AML-193 (cell line): ENCODE results near the gene SRD5A1.
A peak's percentile ranks its signal among the peaks of the same experiment; 100 is the strongest.

Source experiments
- DNase-seq, 2 experiments: peaks; one replicate each; lab custom pipeline; 2025; lab: John Stamatoyannopoulos, UW

SRD5A1 gene, protein sequence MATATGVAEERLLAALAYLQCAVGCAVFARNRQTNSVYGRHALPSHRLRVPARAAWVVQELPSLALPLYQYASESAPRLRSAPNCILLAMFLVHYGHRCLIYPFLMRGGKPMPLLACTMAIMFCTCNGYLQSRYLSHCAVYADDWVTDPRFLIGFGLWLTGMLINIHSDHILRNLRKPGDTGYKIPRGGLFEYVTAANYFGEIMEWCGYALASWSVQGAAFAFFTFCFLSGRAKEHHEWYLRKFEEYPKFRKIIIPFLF

DNA sequence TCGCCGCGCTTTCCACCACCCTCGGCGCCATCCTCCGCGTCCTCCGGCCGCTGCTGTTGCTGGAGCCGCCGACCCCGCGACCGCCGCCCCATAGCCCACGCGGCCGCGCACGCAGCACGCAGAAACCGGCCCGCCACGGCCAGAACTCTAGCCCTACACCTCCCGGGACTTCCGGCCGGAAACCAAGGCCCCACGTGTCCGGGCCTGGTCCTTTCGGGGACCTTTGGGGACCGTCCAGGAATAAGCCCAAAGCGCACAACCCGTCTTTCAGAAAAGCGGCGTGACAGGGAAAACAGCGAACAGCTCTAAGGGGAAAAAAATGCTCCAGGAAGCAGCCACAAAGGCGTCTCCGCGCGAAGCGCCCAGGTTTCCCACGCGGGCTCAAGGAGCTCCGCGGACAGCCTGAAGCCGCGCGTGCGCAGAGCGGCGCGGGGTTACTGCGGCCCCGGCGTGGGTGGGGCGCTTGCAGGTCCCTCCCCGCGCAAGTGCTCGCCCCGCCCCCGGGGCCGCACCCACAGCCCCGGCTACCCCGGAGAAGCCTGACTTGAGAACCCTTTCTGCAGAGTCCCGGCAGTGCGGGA is at the start of gene SRD5A1, which contains the start of gene NSUN2:
TSS of gene SRD5A1 (plus strand) at position 553 of the 581 bp plus-strand sequence. CDS start 137 bp downstream, outside the sequence.
TSS of gene NSUN2 (minus strand) at position 157 of the 581 bp plus-strand sequence. CDS start at position 92, 65 bp downstream.
- DNase-seq = peak; percentile 63 to 80

DNA sequence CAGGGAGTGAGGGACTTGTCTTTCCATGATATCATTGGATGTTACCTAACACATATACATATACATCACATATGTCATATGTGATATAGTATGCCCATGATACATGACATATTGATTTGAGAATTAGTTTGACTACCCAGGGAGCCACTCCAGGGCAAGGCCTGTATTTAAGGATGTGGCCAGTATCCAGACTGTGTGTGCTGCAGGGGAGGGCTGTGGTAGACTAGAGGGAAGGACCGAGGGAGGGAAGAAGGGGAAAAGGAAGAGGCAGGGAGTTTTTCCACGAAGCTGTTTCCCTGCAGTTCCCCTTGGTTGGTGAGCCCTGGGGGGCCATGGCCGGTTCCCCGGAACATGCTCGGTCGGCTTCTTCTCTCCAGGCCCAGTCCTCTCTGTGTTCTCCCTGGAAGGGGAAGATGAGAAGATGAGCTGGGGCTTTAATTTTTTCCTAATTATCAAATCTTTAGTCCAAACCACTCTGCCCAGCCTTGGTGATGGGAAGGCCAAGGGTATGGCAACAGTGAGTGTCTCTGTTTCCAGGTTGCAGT is 49.1 kb upstream of the SRD5A1 start:
- DNase-seq = no peak

GRCh38 chr5:6584727-6585126 is 48.5 kb upstream of the SRD5A1 start:
- no peak for DNase-seq

GRCh38 chr5:6585168-6585567 is 48.1 kb upstream of the SRD5A1 start:
- no peak for DNase-seq

GRCh38 chr5:6585939-6586646 is 47.1 kb upstream of the SRD5A1 start:
- DNase-seq = no peak

DNA sequence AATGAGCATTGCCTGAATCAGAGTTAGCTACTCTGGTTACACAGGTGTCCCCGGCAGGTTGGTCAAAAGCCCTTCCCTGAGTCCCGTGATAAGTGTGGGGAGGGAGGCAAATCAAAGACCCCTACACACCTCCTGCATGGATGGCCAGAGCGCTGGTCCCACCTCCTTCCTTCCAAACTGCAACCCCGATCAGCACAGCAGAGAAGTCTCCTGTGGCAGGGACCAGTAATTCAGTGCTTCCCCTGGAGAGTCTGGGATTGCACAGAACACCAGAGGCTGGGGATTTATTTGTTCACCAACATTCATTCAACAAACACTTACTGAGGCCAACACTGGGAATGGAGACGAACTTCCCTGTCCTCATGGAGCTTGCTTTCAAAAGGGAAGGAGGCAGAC is 46.6 kb upstream of the SRD5A1 start:
- no peak for DNase-seq

DNA sequence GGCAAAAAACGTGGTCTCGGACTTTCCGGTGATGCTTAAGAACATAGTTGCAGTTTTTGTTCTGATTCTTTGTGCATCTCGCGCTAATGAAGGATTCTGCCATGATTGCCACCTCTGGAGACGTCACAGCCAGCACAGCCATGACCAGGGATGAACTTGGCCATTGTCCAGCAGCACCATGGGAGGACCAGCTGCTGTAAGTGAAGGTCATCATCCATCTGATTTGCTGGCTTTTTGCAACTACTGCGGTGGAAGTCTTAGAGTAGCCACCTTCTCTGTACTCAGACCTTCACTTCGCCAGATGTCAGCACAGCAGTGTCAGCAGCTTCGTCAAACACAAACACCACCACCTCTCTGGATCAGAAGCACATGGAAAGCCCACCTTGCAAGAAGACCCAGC is 46.1 kb upstream of the SRD5A1 start:
- no peak for DNase-seq

- no peak for DNase-seq
Observed at GRCh38 chr5:6590581-6590980, 42.7 kb upstream of the SRD5A1 start.

GRCh38 chr5:6591671-6592288 is 41.5 kb upstream of the SRD5A1 start:
- DNase-seq = no peak

DNA sequence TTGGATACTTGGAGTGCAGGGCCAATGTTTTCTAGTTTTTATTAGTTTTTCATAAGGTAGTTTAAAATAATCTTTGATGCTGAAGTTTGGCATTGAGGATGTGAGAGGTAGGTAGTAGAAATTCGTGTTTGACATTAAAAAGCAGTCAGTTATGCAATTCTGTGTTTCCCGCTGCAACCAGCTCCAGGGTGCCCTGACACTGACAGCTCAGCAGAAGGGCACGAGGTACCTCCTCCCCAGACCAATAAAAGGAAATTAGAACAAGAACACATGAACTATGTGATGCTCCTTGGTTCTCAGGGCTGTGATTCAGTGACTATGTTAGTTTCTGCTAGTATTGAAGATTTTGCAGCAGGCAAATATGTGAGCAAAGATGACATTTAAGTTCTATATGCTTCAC is 40.6 kb upstream of the SRD5A1 start:
- DNase-seq = no peak

DNA sequence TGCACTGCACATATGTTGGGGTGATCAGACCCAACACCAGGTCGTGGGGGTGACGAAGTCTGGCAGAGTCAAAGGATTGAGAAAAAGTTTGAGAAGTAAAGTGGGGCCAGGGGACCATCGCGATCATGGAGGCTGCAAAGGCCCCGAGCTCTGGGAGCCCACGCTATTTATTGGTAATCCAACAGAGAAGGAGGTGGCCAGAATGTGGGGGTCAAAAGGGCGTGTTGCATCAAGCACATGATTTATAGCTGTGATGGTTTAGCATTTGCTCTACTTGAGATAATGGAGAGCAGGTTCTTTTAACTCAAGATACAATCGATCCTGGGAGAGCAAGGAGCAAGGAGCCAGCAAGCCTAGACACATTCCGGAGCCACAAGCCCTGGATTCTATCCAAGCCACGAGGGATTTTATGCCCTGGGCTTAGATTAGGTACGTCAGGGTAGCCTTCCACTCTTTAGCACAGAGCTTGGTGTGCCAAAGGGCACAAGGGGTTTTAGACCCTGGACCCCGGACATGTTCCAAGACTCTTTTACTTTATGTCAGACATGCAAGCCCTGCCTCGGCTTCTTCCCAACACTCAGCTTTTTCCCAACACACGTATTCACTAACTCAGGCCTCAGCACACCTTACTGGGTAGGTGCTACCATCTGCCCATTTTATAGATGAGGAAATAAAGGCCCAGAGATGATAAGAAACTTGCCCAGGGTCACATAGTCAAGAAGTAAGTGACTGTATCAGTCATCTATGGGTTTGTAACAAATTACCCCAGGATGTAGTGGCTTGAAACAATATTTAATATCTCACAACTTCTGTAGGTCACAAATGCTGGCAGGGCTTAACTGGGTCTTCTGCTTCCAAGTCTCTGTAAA is 39.9 kb upstream of the SRD5A1 start:
- no peak for DNase-seq

DNA sequence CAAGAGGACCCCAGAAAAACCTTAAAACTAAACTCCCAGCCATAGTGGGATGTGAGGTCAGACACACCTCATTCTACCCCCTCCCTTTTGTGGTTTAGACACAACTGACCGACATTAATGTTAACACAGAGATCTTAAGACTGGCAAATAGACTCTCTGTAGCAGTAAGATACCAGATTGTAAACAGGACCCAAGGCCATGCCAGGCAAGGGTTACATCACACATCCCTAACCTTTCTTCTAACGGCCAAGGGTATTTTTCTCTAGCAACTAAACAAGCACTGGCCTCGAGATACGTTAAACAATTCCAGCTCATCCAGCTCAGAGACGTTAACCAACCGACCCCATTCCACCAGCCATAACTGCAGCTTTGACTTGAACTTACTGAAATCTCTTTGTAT is 39.2 kb upstream of the SRD5A1 start:
- DNase-seq = no peak

DNA sequence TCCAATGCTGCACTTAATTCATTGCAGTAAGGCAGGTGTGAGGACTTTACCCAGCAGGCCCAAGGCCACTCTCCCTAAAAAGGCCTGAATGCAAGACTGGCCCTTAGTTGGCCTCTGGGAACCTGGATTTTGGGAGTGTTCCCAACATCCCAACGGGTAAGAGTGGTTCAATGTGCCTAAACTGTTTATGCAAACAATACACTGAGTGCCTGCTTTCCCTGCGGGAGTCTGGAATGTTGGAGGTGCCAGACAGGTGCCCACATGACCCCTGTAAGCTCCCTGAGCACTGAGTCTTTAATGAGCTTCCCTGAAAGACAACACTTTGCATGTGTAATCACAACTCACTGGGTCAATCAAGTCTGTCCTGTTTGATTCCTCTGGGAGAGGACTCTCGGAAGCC is 37.8 kb upstream of the SRD5A1 start:
- DNase-seq = no peak

DNA sequence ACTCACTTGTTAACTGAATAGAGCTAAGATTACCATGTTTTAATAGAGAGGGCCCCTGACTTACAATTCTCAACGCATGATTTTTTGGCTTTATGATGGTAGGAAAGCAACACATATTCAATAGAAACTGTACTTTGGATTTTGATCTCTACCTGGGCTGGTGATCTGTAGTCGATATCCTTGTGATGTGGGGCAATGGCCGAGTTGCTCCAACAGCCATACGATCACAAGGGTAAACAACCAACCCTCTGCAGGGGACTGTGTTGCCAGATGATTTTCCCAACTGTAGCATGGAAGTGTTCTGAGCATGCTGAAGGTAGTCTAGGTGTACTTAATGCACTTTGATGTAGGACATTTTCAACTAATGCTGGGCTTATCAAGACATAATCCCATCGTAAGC is 36.9 kb upstream of the SRD5A1 start:
- no peak for DNase-seq

DNA sequence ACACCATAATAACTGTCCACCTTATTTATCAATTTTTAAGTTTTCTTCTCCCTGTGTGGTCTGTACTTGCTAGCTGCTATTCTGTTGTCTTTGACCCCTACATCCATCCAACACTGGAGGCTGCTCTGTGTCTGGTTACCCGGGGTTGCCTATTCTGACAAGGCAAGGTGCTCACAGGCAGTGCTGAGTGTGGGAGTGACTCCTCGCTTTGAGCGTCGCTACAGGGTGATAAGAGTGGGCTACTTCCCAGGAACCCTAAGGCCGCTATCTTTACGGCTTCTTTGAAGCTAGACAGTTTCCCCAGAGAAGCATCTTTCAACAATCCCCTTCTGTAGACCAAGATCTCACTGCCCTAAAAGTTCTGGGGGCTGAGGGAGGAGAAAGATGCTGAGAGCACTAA is 35.7 kb upstream of the SRD5A1 start:
- DNase-seq = no peak

GRCh38 chr5:6598351-6598900 is 34.8 kb upstream of the SRD5A1 start:
- no peak for DNase-seq

GRCh38 chr5:6599739-6600138 is 33.5 kb upstream of the SRD5A1 start:
- DNase-seq = no peak

- no peak for DNase-seq
Observed at GRCh38 chr5:6601271-6601670, 32.0 kb upstream of the SRD5A1 start.

GRCh38 chr5:6601816-6602215 is 31.4 kb upstream of the SRD5A1 start:
- no peak for DNase-seq

DNA sequence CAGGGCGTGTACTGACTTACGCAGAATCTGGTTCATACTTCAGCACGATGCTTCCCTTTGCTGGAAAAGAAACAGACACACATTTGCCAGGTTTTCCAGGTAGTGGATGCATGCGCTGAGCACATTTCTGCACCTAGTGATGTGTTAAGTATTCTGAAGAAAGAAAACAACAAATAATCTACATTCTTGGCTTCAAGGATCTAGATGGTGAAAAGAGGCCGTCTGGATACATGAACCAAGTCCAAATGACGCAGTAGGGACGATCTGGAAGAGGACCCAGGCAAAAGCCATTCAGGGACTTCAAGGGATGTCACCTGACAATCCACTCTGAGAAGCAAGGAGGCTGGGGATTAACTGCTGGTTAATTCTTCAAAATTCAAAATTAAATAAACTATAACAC is 30.8 kb upstream of the SRD5A1 start:
- DNase-seq = no peak

GRCh38 chr5:6603643-6604042 is 29.6 kb upstream of the SRD5A1 start:
- DNase-seq = no peak
